ENCODE results near the gene TRAPPC8. TPM values are rescaled to one million over a fixed set of nuclear protein-coding genes. Genes with fewer than 3 reads are reported as not detected.
"Not testable (repeated sequence)": the region's sequence is repeated elsewhere in the genome, so short reads cannot be mapped to it uniquely, and the experiment has no call there.

Gene TRAPPC8
- total RNA-seq, 1 experiment from 2014 or later, result 48.1 TPM

DNA sequence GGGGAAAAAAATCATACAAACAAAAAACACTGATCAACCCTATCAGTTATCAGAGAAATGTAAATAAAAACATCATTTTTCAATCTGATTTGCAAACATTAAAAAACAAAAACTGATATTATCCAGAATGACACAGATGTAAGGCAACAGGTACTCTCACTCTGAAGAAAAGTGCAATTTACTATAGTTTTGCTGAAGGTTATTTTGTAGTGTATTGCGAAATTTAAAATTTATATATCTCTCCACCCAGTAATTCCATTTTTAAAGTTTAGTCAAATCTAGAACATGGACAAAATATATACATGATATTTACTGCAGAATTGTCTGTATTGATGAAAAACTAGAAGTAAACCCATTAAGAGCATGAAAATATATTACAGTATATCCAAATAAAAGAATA lies 79.8 kb downstream of the TRAPPC8 start:
- no peak for DNase-seq (ENCODE audit: low spot score)

DNA sequence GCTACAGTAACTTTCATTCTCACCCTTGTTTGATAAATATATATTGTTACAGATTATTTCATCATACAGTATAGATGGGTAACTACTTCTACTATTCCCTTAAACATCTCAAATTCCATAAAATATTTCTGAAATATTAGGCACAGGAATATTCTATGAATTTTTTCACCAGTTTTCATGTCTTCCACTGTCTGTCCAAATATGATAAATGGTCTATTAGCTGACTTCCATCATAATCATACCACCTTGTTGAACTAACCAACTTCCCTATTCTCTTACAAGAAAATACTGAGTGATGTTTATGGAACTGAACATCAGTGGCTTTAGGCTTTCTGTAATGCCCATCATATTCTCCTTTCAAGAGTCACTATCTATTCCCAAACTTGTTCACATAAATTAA lies 82.4 kb downstream of the TRAPPC8 start:
- no peak for DNase-seq (ENCODE audit: low spot score)

DNA sequence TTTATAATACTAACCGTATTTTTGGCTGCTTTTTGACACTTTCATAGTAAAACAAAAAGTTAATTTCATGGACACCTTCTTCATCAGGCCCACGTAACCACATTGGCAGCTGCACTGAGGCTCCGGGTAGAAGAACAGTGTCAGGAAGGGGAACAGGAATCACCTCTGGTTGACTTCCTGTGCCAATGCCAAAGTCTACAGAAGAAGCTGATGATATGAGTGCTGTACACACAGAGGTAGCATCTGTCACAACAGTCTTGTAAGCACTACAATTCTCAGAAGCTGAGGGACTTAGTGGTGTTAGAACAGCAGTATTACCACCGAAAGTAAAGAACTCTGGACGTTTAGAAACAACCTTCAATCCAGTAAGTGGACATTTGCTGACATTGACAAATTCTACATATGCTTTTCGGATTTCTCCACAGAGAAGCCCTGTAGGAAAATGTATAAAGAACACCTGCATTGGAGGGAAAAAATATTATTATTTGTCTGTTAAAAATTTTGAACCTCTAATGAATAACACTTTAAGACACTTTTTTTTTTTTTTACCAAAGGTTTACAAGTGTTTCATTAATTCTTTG lies 85.3 kb downstream of the TRAPPC8 start:
- DNase-seq (ENCODE audit: low spot score), result no peak

DNA sequence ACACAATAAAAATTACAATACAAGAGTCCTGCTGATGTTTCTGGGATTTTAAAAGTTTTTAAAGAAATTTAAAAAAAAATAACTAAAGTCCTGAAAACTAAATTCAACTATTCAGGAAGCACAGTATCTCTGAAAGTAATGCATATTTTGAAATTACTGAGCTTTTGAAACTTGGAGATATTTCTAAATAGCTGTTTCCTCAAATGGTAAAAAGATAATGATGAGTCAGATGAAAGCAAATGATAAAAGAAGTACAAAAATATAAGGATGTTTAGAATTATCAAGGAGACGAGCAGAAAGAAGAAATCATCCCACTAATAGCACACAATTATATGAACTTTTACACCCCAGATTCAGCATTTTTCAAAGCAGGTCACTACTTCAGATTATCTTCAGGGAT lies 92.1 kb downstream of the TRAPPC8 start:
- DNase-seq (ENCODE audit: low spot score), result no peak

DNA sequence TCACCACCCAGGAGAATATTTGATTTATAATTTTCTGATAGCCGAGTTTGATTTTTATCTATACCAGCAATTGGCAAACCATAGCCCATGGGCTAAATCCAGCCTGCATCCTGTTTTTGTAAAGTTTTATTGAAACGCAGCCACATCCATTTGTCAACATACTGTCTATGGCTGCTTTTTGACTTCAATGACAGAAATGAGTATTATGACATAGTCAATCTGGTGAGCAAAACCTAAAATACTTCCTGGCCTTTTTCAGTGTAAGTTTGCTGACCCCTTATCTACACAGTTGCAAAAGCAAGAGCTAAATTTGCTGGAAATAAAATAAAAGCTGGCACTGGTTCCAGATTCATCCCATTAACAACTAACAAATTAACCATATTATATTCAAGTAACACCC lies 102.4 kb downstream of the TRAPPC8 start:
- no peak for DNase-seq (ENCODE audit: low spot score)

DNA sequence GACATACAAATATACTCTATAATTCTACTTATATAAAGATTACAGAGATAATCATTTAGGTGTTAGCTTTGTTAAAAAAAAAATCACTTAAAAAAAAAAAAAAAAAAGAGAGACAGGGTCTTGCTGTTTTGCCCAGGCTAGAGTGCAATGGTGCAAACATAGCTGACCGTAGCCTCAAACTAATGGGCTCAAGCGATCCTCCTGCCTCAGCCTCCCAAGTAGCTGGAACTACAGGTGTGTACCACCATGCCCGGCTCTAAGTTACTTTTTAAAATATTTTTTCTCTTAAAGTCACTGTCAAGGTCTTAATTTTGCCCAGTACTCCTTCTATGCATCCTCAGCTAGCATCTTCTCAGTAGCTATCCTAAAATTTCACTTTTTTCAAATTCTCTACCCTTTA lies 105.0 kb downstream of the TRAPPC8 start:
- no peak for DNase-seq (ENCODE audit: low spot score)

DNA sequence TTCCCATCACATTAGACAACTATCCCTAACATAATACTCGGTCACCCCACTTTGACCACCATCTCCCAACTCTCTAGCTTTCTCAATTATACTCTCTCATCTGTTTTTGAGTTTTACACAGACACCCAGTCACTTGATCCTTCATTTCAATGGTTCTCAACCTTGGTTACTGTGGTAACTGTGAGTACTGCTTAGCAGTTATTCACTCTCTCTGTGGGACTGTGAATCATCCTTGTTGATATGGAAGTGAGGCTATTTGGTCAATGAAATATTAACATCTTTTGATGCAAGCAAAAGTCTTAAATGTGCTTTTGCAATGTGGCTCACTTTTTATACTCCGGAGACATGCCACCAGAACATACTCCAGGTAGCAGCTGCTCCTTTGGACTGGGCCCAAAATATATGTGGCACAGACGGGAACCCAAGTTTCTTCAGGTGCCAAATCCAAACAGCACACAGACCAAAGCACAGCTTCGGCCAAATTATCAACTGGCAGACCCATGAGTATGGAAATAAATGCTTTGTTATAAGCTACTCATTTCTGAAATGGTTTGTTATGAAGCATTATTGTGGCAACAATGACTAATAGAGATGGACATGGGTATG lies 107.3 kb downstream of the TRAPPC8 start:
- DNase-seq (ENCODE audit: low spot score), result no peak

DNA sequence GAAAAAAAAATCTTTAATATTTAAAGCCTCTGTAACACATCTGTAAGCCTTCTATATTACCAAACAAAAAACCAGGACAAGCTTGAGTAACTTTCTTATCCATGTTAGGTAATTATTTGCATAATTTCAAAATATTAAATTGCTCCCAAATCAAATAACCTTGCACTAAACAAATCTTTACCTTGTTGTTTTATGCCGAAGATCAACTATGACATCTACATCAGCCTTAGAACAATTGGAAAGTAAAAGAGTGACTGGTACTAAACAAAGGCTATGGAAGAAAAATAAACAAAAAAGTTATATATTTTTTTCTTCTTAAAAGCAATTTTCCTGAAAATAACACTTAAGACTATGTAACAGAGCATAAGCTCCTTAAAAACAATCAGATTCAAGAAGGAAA lies 111.0 kb downstream of the TRAPPC8 start:
- no peak for DNase-seq (ENCODE audit: low spot score)

DNA sequence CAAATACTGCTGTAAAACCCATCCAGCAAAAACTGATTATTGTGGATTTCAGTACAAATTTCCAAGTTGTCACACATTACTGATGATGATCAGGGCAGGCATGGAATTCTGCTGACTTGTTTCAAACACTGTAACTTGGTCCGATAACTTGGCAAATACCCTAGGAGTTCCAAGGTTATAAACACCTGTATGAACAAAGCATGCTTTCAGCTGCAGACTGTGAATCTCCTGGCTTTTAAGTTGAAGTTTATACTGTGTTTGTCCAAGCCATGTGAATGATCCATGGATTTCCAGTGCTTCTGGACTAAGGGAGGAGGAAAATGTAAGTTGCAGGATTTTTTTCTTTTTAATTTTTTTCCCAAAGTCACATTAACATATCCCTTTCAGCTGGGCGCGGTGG lies 112.2 kb downstream of the TRAPPC8 start:
- DNase-seq (ENCODE audit: low spot score), result no peak

DNA sequence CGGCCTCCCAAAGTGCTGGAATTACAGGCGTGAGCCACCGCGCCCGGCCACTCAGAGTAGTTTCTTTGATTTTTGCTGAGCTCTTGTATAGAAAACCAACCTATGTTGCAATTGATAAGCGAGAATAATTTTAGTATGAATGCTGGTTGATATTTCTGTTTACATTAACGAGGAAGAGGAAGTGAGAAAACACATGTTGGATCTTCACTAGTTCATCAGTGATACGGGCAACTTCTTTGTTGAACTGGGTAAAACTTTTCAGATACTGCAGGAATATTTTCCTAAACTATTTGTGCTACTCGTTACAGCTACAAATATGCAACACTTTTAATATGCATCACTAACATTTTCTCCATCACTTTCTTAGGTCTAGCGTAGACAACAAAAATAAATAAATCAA lies 114.3 kb downstream of the TRAPPC8 start:
- no peak for DNase-seq (ENCODE audit: low spot score)

DNA sequence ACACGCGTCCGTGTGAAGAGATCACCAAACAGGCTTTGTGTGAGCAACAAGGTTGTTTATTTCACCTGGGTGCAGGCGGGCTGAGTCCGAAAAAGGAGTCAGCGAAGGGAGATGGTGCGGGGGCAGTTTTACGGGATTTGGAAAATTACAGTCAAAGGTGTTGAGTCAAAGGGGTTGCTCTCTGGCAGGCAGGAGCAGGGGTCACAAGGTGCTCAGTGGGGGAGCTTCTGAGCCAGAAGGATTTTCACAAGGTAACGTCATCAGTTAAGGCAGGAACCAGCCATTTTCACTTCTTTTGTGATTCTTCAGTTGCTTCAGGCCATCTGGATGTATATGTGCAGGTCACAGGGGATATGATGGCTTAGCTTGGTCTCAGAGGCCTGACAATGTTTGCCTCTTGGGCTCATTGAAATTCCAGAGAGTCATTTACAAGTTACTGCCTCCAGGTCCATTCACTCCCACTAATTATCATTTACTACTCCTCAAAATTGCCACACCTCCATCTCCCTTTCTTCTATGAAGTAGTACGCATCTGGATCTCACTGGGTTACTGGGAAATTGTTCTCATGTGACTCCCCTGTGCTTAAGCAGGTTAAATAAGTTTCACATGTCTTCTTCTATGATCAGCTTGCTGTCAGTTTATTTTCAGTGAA lies 116.1 kb downstream of the TRAPPC8 start:
- not testable (repeated sequence) for DNase-seq (ENCODE audit: low spot score)

DNA sequence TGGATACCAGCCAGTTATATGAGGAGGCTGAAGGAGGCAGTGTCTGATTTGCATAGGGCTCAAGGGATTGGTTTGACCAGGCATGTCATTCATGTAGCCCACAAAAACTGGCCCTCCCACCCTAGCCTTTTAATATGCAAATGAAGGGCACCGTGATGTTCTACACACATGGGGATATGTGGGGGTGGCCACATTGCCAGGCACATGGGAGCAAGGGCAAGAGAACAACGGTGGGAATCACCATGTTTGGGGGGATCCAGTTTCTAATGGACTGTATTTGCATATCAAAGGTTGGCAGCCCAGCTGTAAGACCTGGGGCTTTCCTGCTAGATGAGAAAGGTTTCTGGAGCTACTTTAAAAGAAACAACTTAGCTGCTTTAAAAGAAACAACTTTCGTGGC lies 117.2 kb downstream of the TRAPPC8 start:
- DNase-seq (ENCODE audit: low spot score), result no peak

DNA sequence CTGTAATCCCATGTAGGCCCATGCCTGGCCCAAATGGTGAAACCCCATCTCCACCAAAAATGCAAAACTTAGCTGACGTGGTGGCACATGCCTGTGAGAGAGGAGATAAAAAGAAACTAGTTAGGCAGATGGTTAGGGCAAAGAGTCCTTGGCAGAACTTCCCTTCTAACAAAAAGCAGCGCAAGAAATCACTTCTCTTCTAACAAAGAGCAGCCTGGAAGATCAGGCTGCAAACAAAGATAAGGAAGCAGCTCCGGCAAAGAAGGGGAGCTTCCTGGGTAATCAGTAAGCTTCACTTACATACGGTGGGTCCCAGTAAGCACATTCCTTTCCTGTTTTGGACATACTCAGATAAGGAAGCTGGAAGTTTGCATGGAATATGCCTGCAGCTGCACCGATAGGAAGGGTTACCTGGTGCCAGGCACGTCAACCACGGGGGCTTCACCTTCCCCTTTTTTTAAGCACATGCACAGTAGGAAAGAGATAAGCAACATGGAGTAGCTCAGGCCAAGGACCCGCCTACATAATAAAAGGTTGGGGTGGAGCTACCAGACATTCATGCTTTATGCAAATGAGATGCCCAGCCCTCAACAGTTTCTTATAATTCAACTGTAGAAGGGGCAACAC lies 121.3 kb downstream of the TRAPPC8 start:
- no peak for DNase-seq (ENCODE audit: low spot score)

DNA sequence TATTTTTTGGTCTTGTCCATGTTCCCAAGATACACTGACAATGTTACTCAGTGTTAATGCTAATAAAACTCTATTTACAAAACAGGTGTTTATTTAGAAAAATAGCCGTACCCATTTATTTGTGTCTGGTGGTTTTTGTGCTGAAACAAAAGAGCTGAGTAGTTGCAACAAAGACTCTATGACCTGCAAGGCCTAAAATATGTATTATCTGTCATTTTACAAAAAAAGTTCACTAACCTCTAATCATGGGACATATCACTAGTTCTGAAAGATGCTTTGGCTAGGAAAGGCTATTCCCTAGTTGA lies 123.1 kb downstream of the TRAPPC8 start:
- no peak for DNase-seq (ENCODE audit: low spot score)

DNA sequence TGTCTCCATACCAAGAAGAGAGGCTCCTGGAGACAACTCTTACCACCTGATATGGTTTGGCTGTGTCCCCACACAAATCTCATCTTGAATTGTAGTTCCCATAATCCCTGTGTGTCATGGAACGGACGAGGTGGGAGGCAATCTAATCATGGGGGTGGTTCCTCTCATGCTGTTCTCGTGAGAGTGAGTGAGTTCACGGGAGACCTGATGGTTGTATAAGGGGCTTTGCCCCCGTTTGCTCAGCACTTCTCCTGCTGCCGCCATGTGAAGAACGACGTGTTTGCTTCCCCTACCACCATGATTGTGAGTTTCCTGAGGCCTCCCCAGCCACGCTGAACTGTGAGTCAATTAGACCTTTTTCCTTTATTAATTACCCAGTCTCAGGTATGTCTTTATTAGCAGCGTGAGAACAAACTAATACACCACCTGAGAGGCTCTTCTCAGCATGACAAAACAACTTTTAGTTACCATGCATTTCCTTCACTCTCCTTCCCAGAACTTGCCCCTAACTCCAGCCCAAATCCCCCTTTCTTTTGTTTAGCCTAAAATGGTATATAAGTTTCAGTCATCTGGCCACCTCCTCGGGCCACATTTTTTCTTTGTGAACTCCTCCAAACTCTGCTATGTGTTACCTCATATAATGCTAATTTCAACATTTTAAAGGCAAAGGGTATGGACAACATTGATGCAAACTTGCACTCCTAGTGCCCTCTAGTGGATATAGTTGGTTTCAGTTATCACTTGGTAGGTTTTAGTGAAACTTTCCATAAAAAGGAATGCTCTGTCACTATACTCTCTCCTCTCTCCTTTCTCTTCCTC lies 123.6 kb downstream of the TRAPPC8 start:
- DNase-seq (ENCODE audit: low spot score), result peak; percentile 55

DNA sequence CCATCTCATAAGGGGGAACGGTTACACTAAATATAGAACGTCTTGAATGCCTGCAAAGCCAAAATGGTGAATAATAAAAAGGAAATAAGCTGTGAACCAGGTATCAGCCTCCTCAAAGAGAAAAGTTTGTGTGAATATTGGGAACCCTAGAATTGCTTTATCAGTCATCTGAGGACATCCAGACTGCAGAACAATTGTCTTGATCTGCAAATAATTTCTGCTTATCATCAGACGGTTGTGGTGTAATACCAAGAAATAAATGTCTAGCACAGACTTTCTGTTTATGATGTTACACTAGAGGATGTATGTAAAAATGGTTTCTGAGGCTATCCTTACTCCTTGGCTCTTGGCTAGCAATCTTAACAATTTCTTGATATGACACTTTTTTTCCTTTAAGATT lies 128.8 kb downstream of the TRAPPC8 start:
- no peak for DNase-seq (ENCODE audit: low spot score)

DNA sequence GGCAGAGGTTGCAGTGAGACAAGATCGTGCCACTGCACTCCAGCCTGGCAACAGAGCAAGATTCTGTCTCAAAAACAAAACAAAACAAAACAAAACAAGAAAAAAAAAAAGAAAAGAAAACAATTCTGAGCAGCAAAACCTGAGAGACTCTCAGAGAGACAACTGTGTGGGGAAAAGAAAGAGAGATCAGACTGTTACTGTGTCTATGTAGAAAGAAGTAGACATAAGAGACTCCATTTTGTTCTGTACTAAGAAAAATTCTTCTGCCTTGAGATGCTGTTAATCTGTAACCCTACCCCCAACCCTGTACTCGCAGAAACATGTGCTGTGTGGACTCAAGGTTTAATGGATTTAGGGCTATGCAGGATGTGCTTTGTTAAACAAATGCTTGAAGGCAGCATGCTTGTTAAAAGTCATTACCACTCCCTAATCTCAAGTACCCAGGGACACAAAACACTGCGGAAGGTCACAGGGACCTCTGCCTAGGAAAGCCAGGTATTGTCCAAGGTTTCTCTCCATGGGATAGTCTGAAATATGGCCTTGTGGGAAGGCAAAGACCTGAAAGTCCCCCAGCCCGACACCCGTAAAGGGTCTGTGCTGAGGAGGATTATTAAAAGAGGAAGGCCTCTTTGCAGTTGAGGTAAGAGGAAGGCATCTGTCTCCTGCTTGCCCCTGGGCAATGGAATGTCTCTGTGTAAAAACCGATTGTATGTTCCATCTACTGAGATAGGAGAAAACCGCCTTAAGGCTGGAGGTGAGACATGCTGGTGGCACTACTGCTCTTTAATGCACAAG lies 132.4 kb downstream of the TRAPPC8 start:
- not testable (repeated sequence) for DNase-seq (ENCODE audit: low spot score)

DNA sequence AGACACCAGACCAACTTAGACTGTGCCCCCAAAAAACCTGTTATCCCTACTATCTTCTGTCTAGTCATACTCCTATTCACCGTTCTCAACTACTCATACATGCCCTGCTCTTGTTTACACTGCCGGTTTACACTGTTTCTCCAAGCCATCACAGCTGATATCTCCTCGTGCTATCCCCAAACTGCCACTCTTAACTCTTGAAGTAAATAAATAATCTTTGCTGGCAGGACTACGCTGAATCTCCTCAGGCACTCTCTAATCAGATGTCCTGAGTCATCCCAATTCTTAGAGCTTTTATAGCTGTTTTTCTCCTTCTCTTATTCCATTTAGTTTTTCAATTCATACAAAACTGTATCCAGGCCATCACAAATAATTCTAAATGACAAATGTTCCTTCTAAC lies 133.9 kb downstream of the TRAPPC8 start:
- not testable (repeated sequence) for DNase-seq (ENCODE audit: low spot score)

DNA sequence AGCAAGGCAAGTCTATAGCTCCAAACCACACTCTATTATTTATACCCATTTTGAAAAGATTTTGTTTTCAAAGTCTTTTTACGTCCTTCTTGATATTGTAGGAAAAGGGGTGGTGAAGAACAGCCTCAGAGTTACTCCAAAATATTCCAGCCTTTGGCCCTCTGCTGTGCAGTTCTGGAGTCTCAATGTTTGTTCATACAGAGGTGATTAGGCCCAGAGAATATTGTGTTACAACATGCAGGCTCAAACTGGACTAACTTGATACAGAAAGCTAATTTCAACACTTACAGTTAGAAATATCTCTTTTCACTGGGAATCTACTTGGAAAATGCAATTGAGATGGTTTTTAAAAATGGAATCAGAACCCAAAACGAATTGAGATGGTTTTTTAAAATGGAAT lies 141.8 kb downstream of the TRAPPC8 start:
- no peak for DNase-seq (ENCODE audit: low spot score)

DNA sequence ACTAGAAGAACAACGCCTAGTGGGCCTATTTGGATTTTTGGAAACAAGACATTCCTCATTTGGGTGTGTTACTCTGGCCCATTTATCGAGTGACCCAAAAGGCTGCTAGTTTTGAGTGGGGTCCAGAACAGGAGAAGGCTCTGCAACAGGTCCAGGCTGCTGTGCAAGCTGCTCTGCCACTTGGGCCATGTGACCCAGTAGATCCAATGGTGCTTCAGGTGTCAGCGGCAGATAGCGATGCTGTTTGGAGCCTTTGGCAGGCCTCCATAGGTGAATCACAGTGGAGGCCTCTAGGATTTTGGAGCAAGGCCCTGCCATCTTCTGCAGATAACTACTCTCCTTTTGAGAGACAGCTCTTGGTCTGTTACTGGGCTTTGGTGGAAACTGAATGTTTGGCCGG lies 143.7 kb downstream of the TRAPPC8 start:
- not testable (repeated sequence) for DNase-seq (ENCODE audit: low spot score)

DNA sequence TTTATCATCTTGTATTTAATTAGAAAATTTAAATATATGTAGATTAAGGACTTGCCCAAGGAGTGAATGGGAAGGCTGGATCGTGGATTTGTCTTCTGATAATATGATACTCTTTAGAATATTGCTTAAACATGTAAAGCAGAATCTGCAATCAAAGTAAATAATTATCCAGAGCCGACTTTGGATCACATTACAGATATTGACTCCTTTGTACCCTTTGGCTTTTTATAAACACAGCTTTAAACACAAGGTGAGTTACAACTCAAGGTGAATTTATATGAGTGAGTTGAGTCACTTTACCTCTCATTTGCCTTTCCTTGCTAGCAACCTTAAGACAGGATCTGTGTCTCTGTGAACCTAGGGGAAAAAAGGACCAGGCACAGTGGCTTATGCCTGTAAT lies 144.5 kb downstream of the TRAPPC8 start:
- DNase-seq (ENCODE audit: low spot score), result no peak

DNA sequence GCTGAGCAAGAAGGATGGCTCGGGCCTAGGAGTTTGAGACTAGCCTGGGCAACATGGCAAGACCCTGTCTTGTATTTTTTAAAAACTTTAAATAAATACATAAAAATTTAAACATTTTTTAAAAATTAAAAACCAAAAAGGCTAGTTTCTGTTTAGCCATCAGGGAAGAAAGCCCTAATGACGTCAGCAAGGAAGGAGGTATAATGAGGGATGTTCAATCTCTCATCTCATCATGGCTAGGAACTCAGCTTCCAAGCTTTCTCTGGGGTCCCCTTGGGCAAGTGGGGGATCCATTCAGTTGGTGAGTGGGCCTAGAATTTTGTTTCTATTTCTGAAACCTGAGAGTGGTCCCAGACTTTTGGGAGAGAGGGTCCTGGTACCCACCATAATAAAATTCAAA lies 147.2 kb downstream of the TRAPPC8 start:
- no peak for DNase-seq (ENCODE audit: low spot score)
